Ishikawa (cell line): ENCODE results near the gene MYOF.

ENCODE experiments used
- CEBPB ChIP-seq: IDR thresholded peaks from 2 replicates; pipeline ENCODE4 v1.6.1; 2012
- CREB1 ChIP-seq: IDR thresholded peaks from 2 replicates; pipeline ENCODE4 v1.6.1; 2012; ENCODE audit warnings: low read depth
- EGR1 ChIP-seq: IDR thresholded peaks from 2 replicates; pipeline ENCODE4 v1.6.1; 2012
- EP300 ChIP-seq: IDR thresholded peaks from 2 replicates; pipeline ENCODE4 v1.6.1; 2012; ENCODE audit warnings: borderline replicate concordance
- FOXM1 ChIP-seq: IDR thresholded peaks from 2 replicates; pipeline ENCODE4 v1.6.1; 2012; ENCODE audit warnings: low read depth, borderline replicate concordance
- MAX ChIP-seq: IDR thresholded peaks from 2 replicates; pipeline ENCODE4 v1.6.1; 2012
- NFIC ChIP-seq: IDR thresholded peaks from 2 replicates; pipeline ENCODE4 v1.6.1; 2012
- RAD21 ChIP-seq: IDR thresholded peaks from 2 replicates; pipeline ENCODE4 v1.6.1; 2012; ENCODE audit warnings: low read depth
- TAF1 ChIP-seq: IDR thresholded peaks from 2 replicates; pipeline ENCODE4 v1.6.1; 2012; ENCODE audit warnings: low read depth, mild to moderate bottlenecking
- TCF12 ChIP-seq: IDR thresholded peaks from 2 replicates; pipeline ENCODE4 v1.6.1; 2012; ENCODE audit warnings: low read depth
- TEAD4 ChIP-seq: IDR thresholded peaks from 2 replicates; pipeline ENCODE4 v1.6.1; 2012
- USF1 ChIP-seq: IDR thresholded peaks from 2 replicates; pipeline ENCODE4 v1.6.1; 2012
- YY1 ChIP-seq: IDR thresholded peaks from 2 replicates; pipeline ENCODE4 v1.6.1; 2012; ENCODE audit warnings: low read depth
- ZBTB7A ChIP-seq: IDR thresholded peaks from 2 replicates; pipeline ENCODE4 v1.6.1; 2012; ENCODE audit warnings: low read depth
- TF ChIP-seq, protein P1 (sequence below): IDR thresholded peaks from 2 replicates; pipeline ENCODE4 v1.6.1; 2012; ENCODE audit warnings: low read depth, mild to moderate bottlenecking

MYOF gene

GRCh38 chr10:93468461-93469213 lies 13.5 kb downstream of the MYOF start:
- TF ChIP-seq TEAD4 (peak; percentile 24; the same call in 1 of the 2 replicates), USF1 (no peak), CREB1 (no peak), EP300 (peak; percentile 46; the same call in 1 of the 2 replicates)

DNA sequence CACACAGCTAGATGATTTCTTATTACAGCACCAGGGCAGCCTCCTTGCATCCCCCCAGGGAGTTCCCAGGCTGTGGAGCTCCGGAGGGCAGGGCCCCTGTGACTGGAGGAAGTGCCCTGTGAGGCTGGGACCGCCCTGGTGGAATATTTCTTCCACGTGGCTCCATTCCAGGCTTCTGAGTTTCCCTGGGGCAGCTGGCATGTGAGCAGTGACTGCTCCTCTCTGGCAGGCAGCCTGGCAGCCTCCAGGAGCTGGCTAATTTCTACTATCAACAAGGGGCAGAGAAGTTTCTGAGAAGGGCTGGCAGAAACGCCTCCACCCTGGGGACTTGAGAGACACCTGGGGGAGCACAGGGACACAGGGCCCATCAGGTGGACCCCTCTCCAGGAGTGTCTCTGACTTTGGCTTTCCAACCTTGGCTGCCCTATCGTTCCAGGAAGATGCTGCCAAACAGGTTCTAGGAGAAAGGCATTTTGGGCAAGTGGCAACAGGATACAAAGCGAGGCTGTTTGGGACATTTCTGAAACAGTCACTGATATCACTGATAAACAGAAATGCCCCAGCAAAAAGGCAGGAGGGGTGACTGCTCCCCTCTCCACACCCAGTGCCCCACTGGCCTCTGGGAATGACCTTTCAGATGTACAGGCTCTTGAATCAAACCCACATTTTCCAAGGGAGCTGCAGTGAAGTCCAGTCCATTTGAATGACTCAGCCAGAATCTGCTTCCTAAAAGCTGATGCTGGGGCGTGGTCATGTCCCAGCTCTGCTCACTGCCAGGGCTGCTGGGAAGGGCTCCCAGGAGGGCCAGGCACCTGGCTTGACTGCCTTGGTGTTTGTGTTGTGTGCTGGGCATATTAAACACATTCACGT lies 16.1 kb downstream of the MYOF start:
- TF ChIP-seq, protein P1, sequence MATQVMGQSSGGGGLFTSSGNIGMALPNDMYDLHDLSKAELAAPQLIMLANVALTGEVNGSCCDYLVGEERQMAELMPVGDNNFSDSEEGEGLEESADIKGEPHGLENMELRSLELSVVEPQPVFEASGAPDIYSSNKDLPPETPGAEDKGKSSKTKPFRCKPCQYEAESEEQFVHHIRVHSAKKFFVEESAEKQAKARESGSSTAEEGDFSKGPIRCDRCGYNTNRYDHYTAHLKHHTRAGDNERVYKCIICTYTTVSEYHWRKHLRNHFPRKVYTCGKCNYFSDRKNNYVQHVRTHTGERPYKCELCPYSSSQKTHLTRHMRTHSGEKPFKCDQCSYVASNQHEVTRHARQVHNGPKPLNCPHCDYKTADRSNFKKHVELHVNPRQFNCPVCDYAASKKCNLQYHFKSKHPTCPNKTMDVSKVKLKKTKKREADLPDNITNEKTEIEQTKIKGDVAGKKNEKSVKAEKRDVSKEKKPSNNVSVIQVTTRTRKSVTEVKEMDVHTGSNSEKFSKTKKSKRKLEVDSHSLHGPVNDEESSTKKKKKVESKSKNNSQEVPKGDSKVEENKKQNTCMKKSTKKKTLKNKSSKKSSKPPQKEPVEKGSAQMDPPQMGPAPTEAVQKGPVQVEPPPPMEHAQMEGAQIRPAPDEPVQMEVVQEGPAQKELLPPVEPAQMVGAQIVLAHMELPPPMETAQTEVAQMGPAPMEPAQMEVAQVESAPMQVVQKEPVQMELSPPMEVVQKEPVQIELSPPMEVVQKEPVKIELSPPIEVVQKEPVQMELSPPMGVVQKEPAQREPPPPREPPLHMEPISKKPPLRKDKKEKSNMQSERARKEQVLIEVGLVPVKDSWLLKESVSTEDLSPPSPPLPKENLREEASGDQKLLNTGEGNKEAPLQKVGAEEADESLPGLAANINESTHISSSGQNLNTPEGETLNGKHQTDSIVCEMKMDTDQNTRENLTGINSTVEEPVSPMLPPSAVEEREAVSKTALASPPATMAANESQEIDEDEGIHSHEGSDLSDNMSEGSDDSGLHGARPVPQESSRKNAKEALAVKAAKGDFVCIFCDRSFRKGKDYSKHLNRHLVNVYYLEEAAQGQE = no peak
- no peak for TF ChIP-seq CREB1
- TF ChIP-seq MAX = peak; percentile 90
- peak; percentile 88 for TF ChIP-seq TEAD4
- peak; percentile 38; the same call in 1 of the 2 replicates for TF ChIP-seq RAD21
- TF ChIP-seq CEBPB = peak; percentile 50; the same call in 1 of the 2 replicates
- peak; percentile 18; the same call in 1 of the 2 replicates for TF ChIP-seq FOXM1
- no peak for TF ChIP-seq EGR1
- TF ChIP-seq ZBTB7A = peak; percentile 19; the same call in 1 of the 2 replicates
- TF ChIP-seq NFIC = peak; percentile 93
- peak; percentile 90 for TF ChIP-seq TCF12
- peak; percentile 61 for TF ChIP-seq YY1
- peak; percentile 69; the same call in 1 of the 2 replicates for TF ChIP-seq USF1
- TF ChIP-seq EP300 = peak; percentile 79
- TF ChIP-seq TAF1 = peak; percentile 49

DNA sequence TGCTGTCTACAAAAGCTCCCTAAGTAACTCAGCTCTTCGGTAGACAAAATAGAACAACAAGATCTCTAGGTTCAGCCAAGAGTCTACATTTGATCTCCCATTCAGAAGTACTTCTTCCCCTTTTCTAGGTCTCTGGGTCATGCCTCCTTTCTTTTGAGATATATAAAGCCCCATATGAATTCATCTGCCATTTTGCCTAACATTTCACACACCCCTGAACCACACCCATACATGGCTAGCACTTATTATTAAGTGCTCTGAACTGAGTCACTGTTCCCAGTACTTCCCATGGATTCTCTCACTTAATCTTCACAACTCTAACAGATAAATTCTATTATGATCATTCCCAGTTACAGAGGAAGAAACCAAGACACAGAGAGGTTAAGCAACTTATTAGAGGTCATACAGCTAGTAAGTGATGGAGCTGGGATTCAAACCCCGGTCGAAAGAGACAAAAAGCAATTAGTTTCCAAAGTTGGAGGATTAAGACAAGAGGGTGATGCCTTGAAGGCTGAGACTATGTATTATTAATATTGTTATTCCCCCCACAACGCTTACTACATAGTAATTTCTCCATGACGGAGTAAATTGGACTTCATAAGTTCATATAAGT lies 17.3 kb downstream of the MYOF start:
- TF ChIP-seq CEBPB = no peak
- no peak for TF ChIP-seq YY1
- no peak for TF ChIP-seq TCF12
- no peak for TF ChIP-seq TAF1
- TF ChIP-seq CREB1 = no peak

DNA sequence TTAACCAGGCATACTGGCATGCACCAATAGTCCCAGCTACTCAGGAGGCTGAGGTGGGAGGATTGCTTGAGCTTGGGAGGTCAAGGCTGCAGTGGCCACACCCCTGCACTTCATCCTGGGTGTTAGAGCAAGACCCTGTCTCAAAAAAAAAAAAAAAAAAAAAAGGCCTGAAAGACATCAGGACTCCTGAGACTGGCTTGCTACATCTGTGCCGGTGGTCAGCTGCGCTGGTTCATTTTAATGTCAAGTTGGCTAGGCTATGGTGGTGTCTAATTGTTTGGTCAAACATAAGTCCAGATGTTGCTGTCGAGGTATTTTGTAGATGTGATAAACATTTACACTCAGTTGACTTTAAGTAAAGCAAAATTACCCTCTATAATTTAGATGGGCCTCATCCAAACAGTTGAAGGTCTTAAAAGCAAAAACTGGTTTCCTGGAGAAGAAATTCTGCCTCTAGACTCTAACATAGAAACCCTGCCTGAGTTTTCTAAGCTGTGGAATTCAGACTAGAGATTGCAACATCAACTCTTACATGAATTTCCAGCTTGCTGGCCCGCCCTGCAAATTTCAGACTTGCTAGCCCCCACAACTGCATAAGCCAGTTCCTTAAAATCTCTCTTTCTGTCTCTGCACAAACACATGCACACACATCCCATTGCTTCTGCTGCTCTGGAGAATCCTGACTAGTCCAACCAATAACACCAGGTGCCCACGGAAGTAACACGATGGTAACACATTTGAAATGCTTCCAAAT lies 18.2 kb downstream of the MYOF start:
- TF ChIP-seq CEBPB (peak; percentile 94), TAF1 (no peak), YY1 (no peak), TEAD4 (0 out of 2 replicates have a peak, but pooled peaks have one; percentile 16), CREB1 (no peak)
- TF ChIP-seq, protein P1 = no peak

DNA sequence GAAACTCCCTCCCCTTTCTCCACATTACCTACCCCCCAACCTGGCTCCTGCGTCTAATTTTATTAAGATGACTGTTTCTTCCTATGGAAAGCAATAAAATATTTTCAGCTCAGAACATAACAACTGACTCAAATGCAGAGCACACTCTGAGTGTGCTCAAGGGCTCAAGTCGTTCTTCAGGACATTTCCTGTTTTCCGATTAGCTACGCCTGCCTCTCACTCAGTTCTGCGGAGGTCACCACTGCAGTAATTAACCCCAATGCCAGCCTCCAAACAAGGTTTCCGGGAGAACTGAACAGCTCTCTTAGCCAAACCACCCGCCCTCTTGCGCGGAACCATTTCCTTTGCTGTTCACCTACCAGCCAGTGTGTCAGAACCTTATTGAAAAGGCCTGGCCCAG lies 19.3 kb downstream of the MYOF start:
- TF ChIP-seq EP300 = no peak
- TF ChIP-seq USF1 = no peak
- no peak for TF ChIP-seq NFIC
- TF ChIP-seq, protein P1 = no peak
- no peak for TF ChIP-seq MAX
- no peak for TF ChIP-seq CEBPB
- no peak for TF ChIP-seq TAF1
- TF ChIP-seq ZBTB7A = no peak
- no peak for TF ChIP-seq EGR1
- no peak for TF ChIP-seq FOXM1
- TF ChIP-seq TEAD4 = no peak
- no peak for TF ChIP-seq RAD21
- no peak for TF ChIP-seq YY1
- TF ChIP-seq CREB1 = no peak
- TF ChIP-seq TCF12 = no peak
